Hepatocyte (in vitro differentiated cells): ENCODE results near the gene DGKK. TPM values are rescaled to one million over a fixed set of nuclear protein-coding genes. Genes with fewer than 3 reads are reported as not detected.
"Not testable (repeated sequence)": the region's sequence is repeated elsewhere in the genome, so short reads cannot be mapped to it uniquely, and the experiment has no call there.

Experiments
- DNase-seq: peaks from one replicate; pipeline ENCODE4 v3.0.0-alpha.2; 2016; ENCODE audit warnings: low spot score
- H2AFZ ChIP-seq: fragments of 200-600 bp; sonication (generic); 2 replicates; pipeline ENCODE4 v1.6.0; 2016; ENCODE audit warnings: antibody characterized with exemption, mild to moderate bottlenecking
- H3K27ac ChIP-seq: fragments of 200-600 bp; sonication (generic); 2 replicates; pipeline ENCODE4 v1.5.1; 2016; ENCODE audit warnings: mild to moderate bottlenecking
- H3K27me3 ChIP-seq: fragments of 200-600 bp; sonication (generic); 2 replicates; pipeline ENCODE4 v1.6.1; 2016
- H3K36me3 ChIP-seq: fragments of 200-600 bp; sonication (generic); replicated peaks from 2 replicates; pipeline ENCODE4 v1.5.1; 2016; ENCODE audit warnings: low read depth; ENCODE audit not compliant: insufficient read depth
- H3K4me1 ChIP-seq: fragments of 200-600 bp; sonication (generic); 2 replicates; pipeline ENCODE4 v1.5.1; 2016; ENCODE audit warnings: mild to moderate bottlenecking, moderate library complexity; ENCODE audit not compliant: insufficient read depth
- H3K4me2 ChIP-seq: fragments of 200-600 bp; sonication (generic); 2 replicates; pipeline ENCODE4 v1.6.0; 2016
- H3K4me3 ChIP-seq: fragments of 200-600 bp; sonication (generic); 2 replicates; pipeline ENCODE4 v1.5.1; 2016; ENCODE audit warnings: mild to moderate bottlenecking
- H3K79me2 ChIP-seq: fragments of 200-600 bp; sonication (generic); 2 replicates; pipeline ENCODE4 v1.6.0; 2017; ENCODE audit warnings: mild to moderate bottlenecking
- H3K9me2 ChIP-seq: fragments of 200-600 bp; sonication (generic); replicated peaks from 2 replicates; pipeline ENCODE4 v1.6.0; 2017; ENCODE audit warnings: mild to moderate bottlenecking; ENCODE audit not compliant: insufficient read depth
- H3K9me3 ChIP-seq: fragments of 200-600 bp; sonication (generic); 2 replicates; pipeline ENCODE4 v1.5.1; 2016; ENCODE audit warnings: low read depth, mild to moderate bottlenecking
- H4K20me1 ChIP-seq: fragments of 200-600 bp; sonication (generic); 2 replicates; pipeline ENCODE4 v1.6.0; 2016; ENCODE audit warnings: mild to moderate bottlenecking; ENCODE audit not compliant: insufficient read depth, poor library complexity, severe bottlenecking
- EZH2 ChIP-seq: fragments of 200-600 bp; sonication (generic); IDR thresholded peaks from 2 replicates; pipeline ENCODE4 v1.6.1; 2016; ENCODE audit warnings: antibody characterized with exemption, mild to moderate bottlenecking, borderline replicate concordance
- EZH2phosphoT487 ChIP-seq: fragments of 200-600 bp; sonication (generic); IDR thresholded peaks from one replicate; pipeline ENCODE4 v1.6.1; 2018; ENCODE audit warnings: antibody characterized with exemption, mild to moderate bottlenecking, low read depth, moderate library complexity; ENCODE audit not compliant: unreplicated experiment, severe bottlenecking
- WGBS: methylation state at CpG from one replicate; pipeline ENCODE4 v1.1.6; 2016; ENCODE audit warnings: low lambda C conversion rate; ENCODE audit errors: missing lambda C conversion rate; 5-methylcytosine and 5-hydroxymethylcytosine counted together
- polyA plus RNA-seq: library from polyadenylated mRNA; unstranded; fragments of >200 nt; fragmentation: Nextera tagmentation; extraction: Ambion mirVana; gene quantifications from 2 replicates; pipeline ENCODE4 v1.2.1, GENCODE V29; 2016
- total RNA-seq: library from RNA; depleted of rRNA; stranded (reverse); fragments of >200 nt; gene quantifications from 2 replicates; pipeline ENCODE4 v1.2.3, GENCODE V29; 2014
- TF ChIP-seq, protein P1 (sequence below): fragments of 200-600 bp; sonication (generic); IDR thresholded peaks from 2 replicates; pipeline ENCODE4 v1.5.1; 2016; ENCODE audit warnings: antibody characterized with exemption, mild to moderate bottlenecking; ENCODE audit not compliant: poor library complexity

Gene DGKK
- total and polyA plus RNA-seq, 2 experiments from 2014 or later = 0.40 TPM; not detected in 1

GRCh38 chrX:50333308-50333707 is 137.3 kb downstream of the DGKK start:
- Histone ChIP-seq H3K79me2 (no peaks in the 10 kb centered on the region), H3K36me3 (no peaks in the 10 kb centered on the region), H3K4me3 (no peak overlapping the region), H4K20me1 (no peaks in the 10 kb centered on the region), H3K4me1 (no peaks in the 10 kb centered on the region), H3K27ac (no peak overlapping the region), H3K9me2 (no peaks in the 10 kb centered on the region), H2AFZ (no peak overlapping the region), H3K9me3 (no peaks in the 10 kb centered on the region), H3K4me2 (no peak overlapping the region), H3K27me3 (no peaks in the 10 kb centered on the region)
- no peak for DNase-seq
- 82% methylated on average over 6 of the region's 6 CpGs for WGBS
- TF ChIP-seq EZH2phosphoT487 (no peak), EZH2 (no peak)
- TF ChIP-seq, protein P1, sequence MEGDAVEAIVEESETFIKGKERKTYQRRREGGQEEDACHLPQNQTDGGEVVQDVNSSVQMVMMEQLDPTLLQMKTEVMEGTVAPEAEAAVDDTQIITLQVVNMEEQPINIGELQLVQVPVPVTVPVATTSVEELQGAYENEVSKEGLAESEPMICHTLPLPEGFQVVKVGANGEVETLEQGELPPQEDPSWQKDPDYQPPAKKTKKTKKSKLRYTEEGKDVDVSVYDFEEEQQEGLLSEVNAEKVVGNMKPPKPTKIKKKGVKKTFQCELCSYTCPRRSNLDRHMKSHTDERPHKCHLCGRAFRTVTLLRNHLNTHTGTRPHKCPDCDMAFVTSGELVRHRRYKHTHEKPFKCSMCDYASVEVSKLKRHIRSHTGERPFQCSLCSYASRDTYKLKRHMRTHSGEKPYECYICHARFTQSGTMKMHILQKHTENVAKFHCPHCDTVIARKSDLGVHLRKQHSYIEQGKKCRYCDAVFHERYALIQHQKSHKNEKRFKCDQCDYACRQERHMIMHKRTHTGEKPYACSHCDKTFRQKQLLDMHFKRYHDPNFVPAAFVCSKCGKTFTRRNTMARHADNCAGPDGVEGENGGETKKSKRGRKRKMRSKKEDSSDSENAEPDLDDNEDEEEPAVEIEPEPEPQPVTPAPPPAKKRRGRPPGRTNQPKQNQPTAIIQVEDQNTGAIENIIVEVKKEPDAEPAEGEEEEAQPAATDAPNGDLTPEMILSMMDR = no peak

GRCh38 chrX:50332668-50333067 is 138.0 kb downstream of the DGKK start:
- H2AFZ ChIP-seq, H3K4me3 ChIP-seq, H3K4me1 ChIP-seq, H3K36me3 ChIP-seq, H3K27ac ChIP-seq, H3K27me3 ChIP-seq, H4K20me1 ChIP-seq, DNase-seq, H3K9me3 ChIP-seq, H3K4me2 ChIP-seq, H3K9me2 ChIP-seq, H3K79me2 ChIP-seq: not testable (repeated sequence)
- TF ChIP-seq, protein P1 = peak; percentile 3
- WGBS = 54% methylated on average over 5 of the region's 5 CpGs

DNA sequence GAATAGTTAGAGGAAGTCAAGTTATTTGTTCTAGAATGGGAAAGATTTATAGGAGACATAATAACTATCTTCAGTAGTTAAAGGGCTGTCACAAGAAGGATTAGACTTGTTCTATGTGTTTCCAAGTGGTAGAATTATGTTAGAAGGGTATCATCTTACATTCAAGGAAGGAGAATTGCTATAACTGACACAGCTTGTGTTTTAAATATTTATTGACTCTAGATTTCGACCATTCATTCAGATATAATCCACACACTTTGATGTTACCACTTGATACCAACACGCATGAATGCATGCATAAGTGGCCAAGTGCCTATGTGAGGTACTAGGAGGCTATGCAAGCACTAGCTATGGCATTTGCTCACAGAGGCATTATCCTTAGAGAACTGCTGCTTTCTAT is 143.4 kb downstream of the DGKK start:
- no peak overlapping the region for H2AFZ ChIP-seq
- DNase-seq = no peak
- no peaks in the 10 kb centered on the region for H3K9me2 ChIP-seq
- H3K27me3 ChIP-seq = no peaks in the 10 kb centered on the region
- TF ChIP-seq, protein P1 = no peak
- no peak for TF ChIP-seq EZH2
- TF ChIP-seq EZH2phosphoT487 = no peak
- H3K9me3 ChIP-seq = no peaks in the 10 kb centered on the region
- 59% methylated on average over 2 of the region's 2 CpGs for WGBS
- H3K4me1 ChIP-seq = no peaks in the 10 kb centered on the region
- H4K20me1 ChIP-seq = no peaks in the 10 kb centered on the region
- no peaks in the 10 kb centered on the region for H3K79me2 ChIP-seq
- no peak overlapping the region for H3K27ac ChIP-seq
- H3K4me3 ChIP-seq = no peak overlapping the region
- no peak overlapping the region for H3K4me2 ChIP-seq
- H3K36me3 ChIP-seq = no peaks in the 10 kb centered on the region
